H1 (cell line): ENCODE data around the gene ARHGAP26. TPM values are rescaled to one million over a fixed set of nuclear protein-coding genes. Genes with fewer than 3 reads are reported as not detected.

Experiments used
- CTCF ChIA-PET: fragments of 300-600 bp; sonication (Branson Sonifier 250); formaldehyde crosslinking; loops from one replicate; lab custom pipeline; 2021; ENCODE audit not compliant: partially characterized antibody; lab: Charles Lee
- POLR2A ChIA-PET: fragments of 300-600 bp; sonication (Branson Sonifier 250); formaldehyde crosslinking; loops from one replicate; lab custom pipeline; 2021; ENCODE audit warnings: inconsistent platforms; ENCODE audit not compliant: partially characterized antibody; lab: Charles Lee
- DNase-seq, 2 experiments: peaks; one replicate each; pipeline versions ENCODE4 v3.0.0 to v3.0.0-alpha.2; 2010 to 2022; ENCODE audit warnings: low spot score in 2 of 2, low read depth in 1 of 2, mixed read lengths in 1 of 2
- FAIRE-seq: peaks from 2 replicates; lab custom pipeline; 2011; peaks lifted over from hg19 to GRCh38; lab: Jason Lieb, UNC
- H2AFZ ChIP-seq: 2 replicates; pipeline ENCODE4 v1.8.1; 2012; ENCODE audit warnings: low read length, inconsistent platforms
- H2AK5ac ChIP-seq: 2 replicates; pipeline ENCODE4 v1.6.1; 2013; ENCODE audit warnings: low read depth, low read length
- H2BK120ac ChIP-seq: replicated peaks from 2 replicates; pipeline ENCODE3; 2013; ENCODE audit warnings: low read depth, low read length, inconsistent platforms
- H2BK12ac ChIP-seq: 2 replicates; pipeline ENCODE4 v1.6.1; 2013; ENCODE audit warnings: low read depth, low read length
- H2BK15ac ChIP-seq: 2 replicates; pipeline ENCODE4 v1.6.1; 2013; ENCODE audit warnings: low read length
- H2BK20ac ChIP-seq: 2 replicates; pipeline ENCODE4 v1.6.1; 2013; ENCODE audit warnings: low read length
- H2BK5ac ChIP-seq: 2 replicates; pipeline ENCODE4 v1.6.1; 2013; ENCODE audit warnings: low read depth, low read length
- H3K14ac ChIP-seq: 2 replicates; pipeline ENCODE4 v1.6.1; 2013; ENCODE audit warnings: inconsistent platforms; ENCODE audit not compliant: insufficient read length
- H3K18ac ChIP-seq: 2 replicates; pipeline ENCODE4 v1.6.1; 2013; ENCODE audit warnings: low read length; ENCODE audit errors: extremely low read depth
- H3K23ac ChIP-seq: 2 replicates; pipeline ENCODE4 v1.6.1; 2013; ENCODE audit warnings: inconsistent platforms; ENCODE audit not compliant: insufficient read length
- H3K23me2 ChIP-seq: 2 replicates; pipeline ENCODE4 v1.6.1; 2013; ENCODE audit warnings: low read depth, low read length
- H3K27ac ChIP-seq: 2 replicates; pipeline ENCODE4 v1.6.1; 2011; ENCODE audit warnings: low read depth, low read length, inconsistent platforms
- H3K27me3 ChIP-seq, 4 experiments: replicated peaks in 1 of 4; 1 replicate in 1 of 4; 2 replicates in 3 of 4; pipeline versions ENCODE4 v1.6.1 to v1.8.1; 2011 to 2013; ENCODE audit warnings: low read length in 3 of 4, mild to moderate bottlenecking in 3 of 4, inconsistent platforms in 2 of 4, mixed read lengths in 2 of 4, moderate library complexity in 1 of 4; ENCODE audit not compliant: control insufficient read depth in 3 of 4, insufficient read depth in 3 of 4; ENCODE audit errors: extremely low read depth in 1 of 4
- H3K36me3 ChIP-seq, 4 experiments: 2 replicates each; pipeline versions ENCODE4 v1.6.1 to v1.8.1; 2011 to 2013; ENCODE audit warnings: mild to moderate bottlenecking in 4 of 4, low read length in 3 of 4, moderate library complexity in 2 of 4, control low read depth in 1 of 4, inconsistent platforms in 1 of 4; ENCODE audit not compliant: insufficient read depth in 4 of 4, control insufficient read depth in 2 of 4
- H3K4ac ChIP-seq: replicated peaks from 2 replicates; pipeline ENCODE3; 2013; ENCODE audit warnings: low read length, low read depth, mixed read lengths, inconsistent platforms; ENCODE audit not compliant: insufficient read length
- H3K4me1 ChIP-seq, 4 experiments: replicated peaks in 1 of 4; 1 replicate in 1 of 4; 2 replicates in 3 of 4; pipeline versions ENCODE4 v1.6.1 to v1.8.1; 2011 to 2013; ENCODE audit warnings: low read length in 3 of 4, inconsistent platforms in 2 of 4, mixed read lengths in 1 of 4; ENCODE audit not compliant: insufficient read depth in 4 of 4, control insufficient read depth in 3 of 4
- H3K4me2 ChIP-seq, 2 experiments: 2 replicates each; pipeline versions ENCODE4 v1.6.1 to v1.8.1; 2011 to 2013; ENCODE audit warnings: low read depth in 2 of 2, low read length in 2 of 2, control low read depth in 1 of 2, inconsistent platforms in 1 of 2, mild to moderate bottlenecking in 1 of 2; ENCODE audit not compliant: insufficient read depth in 1 of 2
- H3K4me3 ChIP-seq, 4 experiments: fragments of 200-600, 300-600 bp in 1 of 4; sonication (generic), shearing (Covaris generic), sonication (Bioruptor Twin) in 1 of 4; 2 replicates each; pipeline versions ENCODE4 v1.5.1 to v1.8.1; 2011 to 2016; ENCODE audit warnings: low read length in 4 of 4, low read depth in 3 of 4, control low read depth in 2 of 4, inconsistent platforms in 2 of 4, mild to moderate bottlenecking in 2 of 4, mixed read lengths in 1 of 4, moderate library complexity in 1 of 4; ENCODE audit not compliant: insufficient read depth in 2 of 4; ENCODE audit errors: extremely low read depth in 1 of 4
- H3K56ac ChIP-seq: replicated peaks from 2 replicates; pipeline ENCODE3; 2013; ENCODE audit warnings: low read depth, mild to moderate bottlenecking, mixed read lengths, low read length, inconsistent platforms; ENCODE audit not compliant: insufficient read length
- H3K79me1 ChIP-seq: 2 replicates; pipeline ENCODE4 v1.6.1; 2013; ENCODE audit warnings: low read depth, low read length, control low read depth
- H3K79me2 ChIP-seq, 2 experiments: 2 replicates each; pipeline versions ENCODE4 v1.6.1 to v1.8.1; 2012 to 2013; ENCODE audit warnings: low read length in 2 of 2, mild to moderate bottlenecking in 2 of 2, inconsistent platforms in 1 of 2; ENCODE audit not compliant: insufficient read depth in 2 of 2, control insufficient read depth in 1 of 2
- H3K9ac ChIP-seq, 4 experiments: replicated peaks in 1 of 4; 1 replicate in 1 of 4; 2 replicates in 3 of 4; pipeline versions ENCODE4 v1.6.1 to v1.8.1; 2011 to 2013; ENCODE audit warnings: low read depth in 3 of 4, low read length in 3 of 4, control low read depth in 2 of 4, mild to moderate bottlenecking in 2 of 4, moderate library complexity in 2 of 4, inconsistent platforms in 1 of 4; ENCODE audit errors: extremely low read depth in 1 of 4
- H3K9me3 ChIP-seq, 2 experiments: 2 replicates each; pipeline versions ENCODE4 v1.6.1 to v1.8.1; 2012 to 2013; ENCODE audit warnings: mild to moderate bottlenecking in 2 of 2, moderate library complexity in 2 of 2, control low read depth in 1 of 2, inconsistent platforms in 1 of 2, low read depth in 1 of 2, low read length in 1 of 2, mixed read lengths in 1 of 2; ENCODE audit not compliant: insufficient read depth in 2 of 2
- H4K20me1 ChIP-seq, 2 experiments: replicated peaks in 1 of 2; 2 replicates each; pipeline versions ENCODE3 to v1.8.1; 2011 to 2013; ENCODE audit warnings: inconsistent platforms in 2 of 2, low read length in 2 of 2, mild to moderate bottlenecking in 1 of 2; ENCODE audit not compliant: insufficient read depth in 2 of 2, control insufficient read depth in 1 of 2
- H4K5ac ChIP-seq: 2 replicates; pipeline ENCODE4 v1.6.1; 2013; ENCODE audit warnings: low read length, low read depth, mixed read lengths, inconsistent platforms; ENCODE audit not compliant: insufficient read length
- H4K8ac ChIP-seq: 2 replicates; pipeline ENCODE4 v1.8.0; 2013; ENCODE audit warnings: mild to moderate bottlenecking, moderate library complexity, low read length, inconsistent platforms; ENCODE audit not compliant: insufficient read depth; ENCODE audit errors: extremely low read depth
- H4K91ac ChIP-seq: replicated peaks from 2 replicates; pipeline ENCODE3; 2013; ENCODE audit warnings: low read length, mixed read lengths, inconsistent platforms; ENCODE audit not compliant: insufficient read length
- BACH1 ChIP-seq: IDR thresholded peaks from 2 replicates; pipeline ENCODE4 v1.6.1; 2012; ENCODE audit warnings: low read length, improper control_type of control experiment
- CBX5 ChIP-seq: fragments of 300-800, 300-1000 bp; sonication (generic); IDR thresholded peaks from 2 replicates; pipeline ENCODE4 v1.7.1; 2016; ENCODE audit warnings: antibody characterized with exemption, low read length, low read depth
- CHD2 ChIP-seq: IDR thresholded peaks from 2 replicates; pipeline ENCODE4 v1.6.1; 2012; ENCODE audit warnings: low read length, improper control_type of control experiment
- CTBP2 ChIP-seq: IDR thresholded peaks from 2 replicates; pipeline ENCODE4 v1.7.0; 2011; ENCODE audit warnings: borderline replicate concordance, mild to moderate bottlenecking, moderate library complexity, mixed read lengths, low read length; ENCODE audit not compliant: insufficient read depth, insufficient read length
- EZH2 ChIP-seq: fragments of 200-600 bp; sonication (generic); IDR thresholded peaks from 2 replicates; pipeline ENCODE4 v1.7.1; 2012; ENCODE audit warnings: low read depth, mild to moderate bottlenecking, moderate library complexity, low read length, inconsistent platforms; ENCODE audit not compliant: severe bottlenecking
- HDAC2 ChIP-seq, 2 experiments: fragments of 300-600 bp in 1 of 2; sonication (generic) in 1 of 2; IDR thresholded peaks; 2 replicates each; pipeline ENCODE4 v1.6.1; 2011 to 2012; ENCODE audit warnings: low read depth in 2 of 2, low read length in 2 of 2, mild to moderate bottlenecking in 2 of 2, moderate library complexity in 2 of 2, borderline replicate concordance in 1 of 2, inconsistent platforms in 1 of 2
- MAFK ChIP-seq: IDR thresholded peaks from 2 replicates; pipeline ENCODE4 v1.6.1; 2012; ENCODE audit warnings: low read depth, mild to moderate bottlenecking, improper control_type of control experiment, low read length
- RBBP5 ChIP-seq: IDR thresholded peaks from 2 replicates; pipeline ENCODE4 v1.7.1; 2012; ENCODE audit warnings: low read depth, mild to moderate bottlenecking, inconsistent platforms, low read length, moderate library complexity, borderline replicate concordance
- SIX5 ChIP-seq: IDR thresholded peaks from 2 replicates; pipeline ENCODE4 v1.6.1; 2011; ENCODE audit warnings: mild to moderate bottlenecking, low read depth, low read length
- SP1 ChIP-seq: IDR thresholded peaks from 2 replicates; pipeline ENCODE4 v1.6.1; 2011; ENCODE audit warnings: low read depth, low read length
- SRF ChIP-seq: IDR thresholded peaks from 2 replicates; pipeline ENCODE4 v1.6.1; 2011; ENCODE audit warnings: mild to moderate bottlenecking, low read depth, low read length, moderate library complexity
- TEAD4 ChIP-seq: IDR thresholded peaks from 2 replicates; pipeline ENCODE4 v1.6.1; 2012; ENCODE audit warnings: low read depth, low read length, inconsistent platforms, mixed read lengths
- WGBS, 2 experiments: shearing (Covaris generic) in 1 of 2; methylation state at CpG; one replicate each; pipeline versions ENCODE4 v1.1.6 to v1.1.7; 2013 to 2015; ENCODE audit warnings: low lambda C conversion rate in 2 of 2, mixed read lengths in 2 of 2, inconsistent platforms in 1 of 2, low coverage in 1 of 2, missing lambda C conversion rate in 1 of 2; ENCODE audit not compliant: insufficient replicate concordance in 2 of 2, insufficient coverage in 1 of 2, insufficient read length in 1 of 2; ENCODE audit errors: extremely low coverage in 1 of 2, missing lambda C conversion rate in 1 of 2; 5-methylcytosine and 5-hydroxymethylcytosine counted together
- polyA plus RNA-seq, 7 experiments: library from polyadenylated mRNA; depleted of rRNA in 3 of 7; stranded (reverse) in 5 of 7; unstranded in 2 of 7; fragments of >200 nt in 5 of 7; fragments of 200-250 nt in 2 of 7; gene quantifications; 1 replicate in 5 of 7; 2 replicates in 1 of 7; 4 replicates in 1 of 7; pipeline versions ENCODE4 v1.2.1 to v1.2.3, GENCODE V29; 2011 to 2013; ENCODE audit warnings: missing spikeins in 2 of 7, mixed read lengths in 2 of 7
- total RNA-seq: library from RNA; stranded (reverse); fragmentation: NEBNext Ultra II Directional; extraction: Animal tissue kit (Norgen Biotek cat#: 25700); gene quantifications from 2 replicates; pipeline ENCODE4 v1.2.1, GENCODE V29; 2021

The ARHGAP26 gene
- total and polyA plus RNA-seq, 2 of the 8 experiments (the other 6 are each of a cell fraction or from before 2014, with no cell fraction given), result 7.1 to 24.8 TPM

- no peaks in the 10 kb centered on the region for H3K79me1 ChIP-seq
- CTCF ChIA-PET, result interaction anchor here (1.3 kb wide), 1 partner anchor 143 kb away, joined by 3 read pairs; no protein-coding TSS in a partner anchor
- H3K23me2 ChIP-seq, result no peaks in the 10 kb centered on the region
- POLR2A ChIA-PET, result no interaction called here
- H3K14ac ChIP-seq, result no peak overlapping the region
- no peak overlapping the region for H4K5ac ChIP-seq
- H3K4me3 ChIP-seq, result no peak overlapping the region
- peaks cover 5% of the 10 kb centered on the region in 2 experiments; a peak in 2 of 4 replicates for H3K9me3 ChIP-seq
- no peak overlapping the region for H2BK120ac ChIP-seq
- no peak overlapping the region for H3K23ac ChIP-seq
- H2BK15ac ChIP-seq, result no peak overlapping the region
- no peak overlapping the region for H3K18ac ChIP-seq
- H4K91ac ChIP-seq, result no peak overlapping the region
- no peak overlapping the region for H2AK5ac ChIP-seq
- H2AFZ ChIP-seq, result no peak overlapping the region
- no peak overlapping the region for H2BK5ac ChIP-seq
- H4K20me1 ChIP-seq, result no peaks in the 10 kb centered on the region
- DNase-seq (no peak), FAIRE-seq (no peak)
- H3K56ac ChIP-seq, result no peak overlapping the region
- no peak overlapping the region for H2BK12ac ChIP-seq
- no peak overlapping the region for H2BK20ac ChIP-seq
- no peaks in the 10 kb centered on the region for H3K79me2 ChIP-seq
- no peak overlapping the region for H3K9ac ChIP-seq
- whole genome bisulfite sequencing, 2 experiments, result 93% methylated on average over 1 of the region's 1 CpG; no CpG with 5 or more reads in 1 of the 2 experiments
- H3K36me3 ChIP-seq, result no peaks in the 10 kb centered on the region
- no peak for TF ChIP-seq CBX5
- TF ChIP-seq SIX5, result no peak
- TF ChIP-seq HDAC2 (IDR thresholded peaks at IDR 0.05; ENCODE audit: borderline replicate concordance in 1 of 2, low read depth in 2 of 2, low read length in 2 of 2), result no peak
- TF ChIP-seq MAFK, result no peak
- TF ChIP-seq SRF, result no peak
- no peak for TF ChIP-seq SP1
- no peak for TF ChIP-seq RBBP5
- no peak for TF ChIP-seq CHD2
- TF ChIP-seq EZH2, result no peak
- no peak for TF ChIP-seq BACH1
- TF ChIP-seq CTBP2, result no peak
- TF ChIP-seq TEAD4, result no peak
- no peaks in the 10 kb centered on the region for H3K27me3 ChIP-seq
- H3K27ac ChIP-seq, result no peak overlapping the region
- no peak overlapping the region for H3K4me2 ChIP-seq
- H3K4me1 ChIP-seq, result no peaks in the 10 kb centered on the region
- no peak overlapping the region for H3K4ac ChIP-seq
- H4K8ac ChIP-seq, result no peak overlapping the region
These were observed 424.0 kb downstream of the ARHGAP26 start for GRCh38 chr5:143194206-143194605.
